B cell (primary cell): Measurements from ENCODE around the gene SPON2. TPM values are rescaled to one million over a fixed set of nuclear protein-coding genes. Genes with fewer than 3 reads are reported as not detected.
A peak's percentile ranks its signal among the peaks of the same experiment; 100 is the strongest.

Experiments used
- ATAC-seq: fragments of 200-7000 bp; cut with Tn5 transposase; one replicate; pipeline ENCODE4 v1.10.0; 2021; ENCODE audit warnings: low read depth, mild to moderate bottlenecking, moderate number of reproducible peaks, moderate library complexity
- CTCF ChIA-PET: fragments of 350-600 bp; sonication (Branson Sonifier 250); formaldehyde crosslinking; loops from one replicate; lab custom pipeline; 2021; ENCODE audit warnings: antibody characterized with exemption, inconsistent platforms; lab: Charles Lee
- POLR2A ChIA-PET: fragments of 350-600 bp; sonication (Branson Sonifier 250); formaldehyde crosslinking; loops from one replicate; lab custom pipeline; 2021; ENCODE audit warnings: antibody characterized with exemption; lab: Charles Lee
- DNase-seq: peaks from one replicate; pipeline ENCODE4 v3.0.0; 2013
- H2AFZ ChIP-seq: 2 replicates; pipeline ENCODE4 v1.6.1; 2012; ENCODE audit warnings: mild to moderate bottlenecking, low read depth, low read length; ENCODE audit not compliant: insufficient read depth, poor library complexity, severe bottlenecking
- H3K27ac ChIP-seq, 2 donors: 1 replicate in 1 of 2; 2 replicates in 1 of 2; pipeline ENCODE4 v1.5.1; 2012 to 2013; ENCODE audit warnings: low read length in 2 of 2, mild to moderate bottlenecking in 2 of 2, moderate library complexity in 1 of 2
- H3K27me3 ChIP-seq, 4 experiments: fragments of 200-600 bp in 1 of 4; sonication (generic) in 1 of 4; replicated peaks in 1 of 4; 1 replicate in 2 of 4; 2 replicates in 2 of 4; pipeline versions ENCODE4 v1.6.1 to v1.7.0; 2013 to 2016; ENCODE audit warnings: low read length in 3 of 4, mild to moderate bottlenecking in 2 of 4, mixed read lengths in 1 of 4, moderate library complexity in 1 of 4; ENCODE audit not compliant: insufficient read depth in 4 of 4, control insufficient read depth in 3 of 4; ENCODE audit errors: control extremely low read depth in 1 of 4
- H3K36me3 ChIP-seq, 2 experiments: replicated peaks in 1 of 2; 1 replicate in 1 of 2; 2 replicates in 1 of 2; pipeline versions ENCODE4 v1.6.1 to v1.7.1; 2013; ENCODE audit warnings: low read length in 1 of 2; ENCODE audit not compliant: insufficient read depth in 2 of 2, control insufficient read depth in 1 of 2; ENCODE audit errors: control extremely low read depth in 1 of 2, extremely low read depth in 1 of 2
- H3K4me1 ChIP-seq, 2 donors: fragments of 200-600 bp in 1 of 2; sonication (generic) in 1 of 2; 1 replicate in 1 of 2; 2 replicates in 1 of 2; pipeline versions ENCODE4 v1.5.1 to v1.6.1; 2013 to 2017; ENCODE audit warnings: low read length in 2 of 2; ENCODE audit not compliant: control insufficient read depth in 2 of 2, insufficient read depth in 2 of 2
- H3K4me2 ChIP-seq: replicated peaks from 2 replicates; pipeline ENCODE3; 2012; ENCODE audit warnings: mild to moderate bottlenecking, low read depth, low read length; ENCODE audit not compliant: poor library complexity, severe bottlenecking
- H3K4me3 ChIP-seq, 5 experiments: fragments of 200-600 bp in 1 of 5; sonication (generic) in 1 of 5; 1 replicate in 3 of 5; 2 replicates in 2 of 5; pipeline versions ENCODE4 v1.5.1 to v1.7.0; 2011 to 2016; ENCODE audit warnings: low read length in 4 of 5, mild to moderate bottlenecking in 4 of 5, low read depth in 2 of 5, control low read depth in 1 of 5, moderate library complexity in 1 of 5; ENCODE audit not compliant: insufficient read depth in 1 of 5; ENCODE audit errors: control extremely low read depth in 1 of 5, extremely low read depth in 1 of 5
- H3K79me2 ChIP-seq: fragments of 200-600 bp; sonication (generic); one replicate; pipeline ENCODE4 v1.6.0; 2016; ENCODE audit warnings: low read length; ENCODE audit not compliant: control insufficient read depth, insufficient read depth
- H3K9ac ChIP-seq: fragments of 200-600 bp; sonication (generic); 2 replicates; pipeline ENCODE4 v1.6.1; 2017; ENCODE audit warnings: mild to moderate bottlenecking, low read length, moderate library complexity
- H3K9me3 ChIP-seq, 3 donors: one replicate each; pipeline versions ENCODE4 v1.6.1 to v1.7.1; 2013; ENCODE audit warnings: low read length in 2 of 3; ENCODE audit not compliant: control insufficient read depth in 2 of 3, insufficient read depth in 1 of 3; ENCODE audit errors: control extremely low read depth in 1 of 3
- H4K20me1 ChIP-seq: 2 replicates; pipeline ENCODE4 v1.6.0; 2012; ENCODE audit warnings: mild to moderate bottlenecking, low read length; ENCODE audit not compliant: insufficient read depth, control insufficient read depth, poor library complexity, severe bottlenecking
- H3K27ac Mint-ChIP-seq: one replicate; pipeline ENCODE4 v1.8.0; 2021; ENCODE audit warnings: mixed read lengths
- H3K27me3 Mint-ChIP-seq: one replicate; pipeline ENCODE4 v1.8.0; 2021; ENCODE audit warnings: mixed read lengths
- H3K4me1 Mint-ChIP-seq: one replicate; pipeline ENCODE4 v1.8.0; 2021; ENCODE audit warnings: mixed read lengths
- H3K4me3 Mint-ChIP-seq: one replicate; pipeline ENCODE4 v1.8.0; 2021; ENCODE audit warnings: mixed read lengths
- H3K9me3 Mint-ChIP-seq: one replicate; pipeline ENCODE4 v1.8.0; 2022; ENCODE audit warnings: mixed read lengths; ENCODE audit not compliant: insufficient read depth
- CTCF ChIP-seq: fragments of 200-600 bp; IDR thresholded peaks from one replicate; pipeline ENCODE4 v1.8.0; 2022; ENCODE audit warnings: antibody characterized with exemption, mild to moderate bottlenecking
- EZH2 ChIP-seq: IDR thresholded peaks from 2 replicates; pipeline ENCODE4 v1.6.1; 2012; ENCODE audit warnings: borderline replicate concordance, low read depth, mild to moderate bottlenecking, moderate library complexity, low read length; ENCODE audit not compliant: insufficient read depth, poor library complexity, severe bottlenecking
- WGBS: methylation state at CpG from one replicate; pipeline ENCODE4 v1.1.5; 2013; ENCODE audit warnings: missing lambda C conversion rate; ENCODE audit not compliant: insufficient coverage; 5-methylcytosine and 5-hydroxymethylcytosine counted together
- intact Hi-C: fragments of 100-400 bp; cut with micrococcal nuclease; formaldehyde crosslinking; loops from one replicate; pipeline ENCODE4 v1.10.0; 2022
- polyA plus RNA-seq: library from polyadenylated mRNA; depleted of rRNA; stranded (reverse); fragments of >200 nt; gene quantifications from 2 replicates; pipeline ENCODE4 v1.2.3, GENCODE V29; 2012
- total RNA-seq, 2 donors: library from RNA; stranded (reverse); fragments of 120-200 nt in 1 of 2; gene quantifications; 1 replicate in 1 of 2; 2 replicates in 1 of 2; pipeline versions ENCODE4 v1.2.3 to v1.2.4, GENCODE V29; 2013 to 2022

The SPON2 gene
- total and polyA plus RNA-seq, 2 donors (not counting 1 experiment from before 2014, with no cell fraction given): 3.8 to 5.1 TPM

- intact Hi-C loops: no loop called here
Measured at GRCh38 chr4:1170976-1171310, 1.4 kb downstream of the SPON2 start.

More at GRCh38 chr4:1170976-1171310, 1.4 kb downstream of the SPON2 start:
- DNase-seq: no peak
- Histone ChIP-seq H3K4me2 (peak overlapping the region; percentile 97), H2AFZ (peak overlapping the region; percentile 74), H3K4me3 (peak overlapping the region in 4 of 5 experiments; percentile 37 to 61 (median 51)), H3K79me2 (peaks cover 9% of the 10 kb centered on the region), H3K9me3 (peaks cover 0 to 23% (median 0%) of the 10 kb centered on the region in 3 donors), H3K27me3 (peaks cover 0 to 30% (median 14%) of the 10 kb centered on the region in 4 experiments), H3K9ac (peak overlapping the region; percentile 68), H3K4me1 (peaks cover 28 to 43% of the 10 kb centered on the region in 2 donors), H3K27ac (no peak overlapping the region), H3K36me3 (no peaks in the 10 kb centered on the region), H4K20me1 (peaks cover 7% of the 10 kb centered on the region)
- CTCF ChIA-PET: interaction anchor here (0.8 to 1.2 kb wide), 2 partner anchors 9 to 32 kb away, joined by 3 read pairs; no protein-coding TSS in a partner anchor
- no peak for TF ChIP-seq CTCF
- TF ChIP-seq EZH2: no peak
- no peak overlapping the region for H3K27ac Mint-ChIP-seq
- peaks cover 28% of the 10 kb centered on the region for H3K4me1 Mint-ChIP-seq
- H3K9me3 Mint-ChIP-seq: no peaks in the 10 kb centered on the region
- 22% methylated on average over 42 of the region's 42 CpGs for WGBS
- peaks cover 8% of the 10 kb centered on the region for H3K27me3 Mint-ChIP-seq
- POLR2A ChIA-PET: no interaction called here
- ATAC-seq: no peak
- H3K4me3 Mint-ChIP-seq: peak overlapping the region; percentile 87
